PC-9 (cell line): Measurements from ENCODE around the gene TMEM109.

Source experiments
- EZH2 ChIP-seq: fragments of 200-600 bp; sonication (generic); IDR thresholded peaks from 2 replicates; pipeline ENCODE4 v1.8.0; 2017; ENCODE audit warnings: antibody characterized with exemption, low read depth
- TF ChIP-seq, protein P1 (sequence below): fragments of 200-600 bp; sonication (generic); conservative IDR thresholded peaks from 2 replicates; pipeline ENCODE4 v1.6.1; 2017; ENCODE audit warnings: mixed run types, antibody characterized with exemption, mild to moderate bottlenecking, moderate library complexity

DNA sequence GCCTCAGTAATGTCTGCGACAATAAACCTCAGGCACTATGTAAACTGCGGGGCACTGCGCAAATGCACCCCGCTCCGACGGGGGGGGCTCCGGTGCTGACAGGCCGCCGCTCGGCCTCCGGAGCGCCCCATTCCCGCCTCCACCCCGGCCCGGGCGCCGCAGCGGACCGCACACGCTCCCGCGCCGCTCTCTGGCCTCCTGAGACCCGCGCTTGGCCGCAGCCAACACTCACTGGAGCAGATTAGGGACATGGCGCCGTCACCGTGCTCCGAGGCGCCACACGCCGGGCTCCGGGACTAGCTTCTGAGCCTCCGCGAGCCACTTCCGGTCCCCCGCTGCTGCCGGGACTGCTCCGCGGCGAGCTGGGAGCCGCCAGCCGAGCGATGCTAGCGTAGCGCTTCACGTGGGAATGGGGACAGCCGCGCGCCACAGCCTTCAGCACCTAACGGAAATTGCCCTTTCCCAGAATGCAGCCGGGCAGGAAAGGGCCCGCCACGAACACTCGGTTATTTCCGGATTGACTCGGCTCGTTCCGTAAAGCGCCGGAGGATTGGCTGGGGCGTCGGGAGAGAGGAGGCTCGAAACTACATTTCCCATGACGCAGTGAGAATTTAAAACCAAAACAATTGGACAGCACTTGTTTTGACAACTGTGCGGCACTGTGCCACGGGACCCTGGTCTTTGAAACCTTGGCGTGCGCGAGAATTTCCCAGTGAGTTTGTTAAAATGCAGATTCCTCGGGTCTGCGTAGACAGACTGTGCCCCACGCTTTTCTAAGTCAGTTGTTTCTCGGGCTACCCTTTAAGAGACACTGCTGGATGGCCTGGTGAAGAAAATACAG, 7.6 kb upstream of the TMEM109 start, which contains the start of gene PRPF19:
- no peak for TF ChIP-seq EZH2
- TF ChIP-seq, protein P1, sequence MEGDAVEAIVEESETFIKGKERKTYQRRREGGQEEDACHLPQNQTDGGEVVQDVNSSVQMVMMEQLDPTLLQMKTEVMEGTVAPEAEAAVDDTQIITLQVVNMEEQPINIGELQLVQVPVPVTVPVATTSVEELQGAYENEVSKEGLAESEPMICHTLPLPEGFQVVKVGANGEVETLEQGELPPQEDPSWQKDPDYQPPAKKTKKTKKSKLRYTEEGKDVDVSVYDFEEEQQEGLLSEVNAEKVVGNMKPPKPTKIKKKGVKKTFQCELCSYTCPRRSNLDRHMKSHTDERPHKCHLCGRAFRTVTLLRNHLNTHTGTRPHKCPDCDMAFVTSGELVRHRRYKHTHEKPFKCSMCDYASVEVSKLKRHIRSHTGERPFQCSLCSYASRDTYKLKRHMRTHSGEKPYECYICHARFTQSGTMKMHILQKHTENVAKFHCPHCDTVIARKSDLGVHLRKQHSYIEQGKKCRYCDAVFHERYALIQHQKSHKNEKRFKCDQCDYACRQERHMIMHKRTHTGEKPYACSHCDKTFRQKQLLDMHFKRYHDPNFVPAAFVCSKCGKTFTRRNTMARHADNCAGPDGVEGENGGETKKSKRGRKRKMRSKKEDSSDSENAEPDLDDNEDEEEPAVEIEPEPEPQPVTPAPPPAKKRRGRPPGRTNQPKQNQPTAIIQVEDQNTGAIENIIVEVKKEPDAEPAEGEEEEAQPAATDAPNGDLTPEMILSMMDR = no peak
